K562 (cell line): Measurements from ENCODE around the gene KIF14. TPM values are rescaled to one million over a fixed set of nuclear protein-coding genes. Genes with fewer than 3 reads are reported as not detected.

Source experiments
- ATAC-seq: fragments of 200-7000 bp; cut with Tn5 transposase; 3 replicates; pipeline ENCODE4 v1.9.1; 2020; ENCODE audit warnings: moderate library complexity
- BruUV-seq: library from RNA; stranded (reverse); fragments of 400-500 nt; replicated peaks from 2 replicates; lab custom pipeline; 2021; lab: Mats Ljungman, UMichigan
- CTCF ChIA-PET: fragments of 300-600 bp; formaldehyde crosslinking; extraction: SDS; loops from one replicate; lab custom pipeline; 2021; ENCODE audit warnings: low intra/inter-chr PET ratio; lab: Yijun Ruan, JAX
- POLR2A ChIA-PET: fragments of 300-600, 350-650 bp; sonication (Branson Sonifier 250); formaldehyde crosslinking; extraction: SDS; loops from one replicate; lab custom pipeline; 2021; ENCODE audit warnings: antibody characterized with exemption, inconsistent platforms; lab: Yijun Ruan, JAX
- DNase-seq, 4 experiments: peaks; one replicate each; pipeline versions ENCODE4 v3.0.0 to v3.0.0-alpha.2; 2011 to 2018; ENCODE audit warnings: low spot score in 3 of 4, mixed read lengths in 3 of 4; ENCODE audit errors: extremely low read depth in 1 of 4
- FAIRE-seq: peaks from 2 replicates; lab custom pipeline; 2011; peaks lifted over from hg19 to GRCh38; lab: Jason Lieb, UNC
- H2AFZ ChIP-seq: 2 replicates; pipeline ENCODE4 v1.6.0; 2011; ENCODE audit warnings: low read depth, low read length, control low read depth, inconsistent platforms
- H3K27ac ChIP-seq: fragments of 200-600 bp; 3 replicates; pipeline ENCODE4 v1.8.0; 2011; ENCODE audit warnings: low read depth, mild to moderate bottlenecking, control low read depth, inconsistent platforms, low read length, moderate library complexity, mixed read lengths; ENCODE audit errors: extremely low read depth
- H3K27me3 ChIP-seq, 2 experiments: fragments of 300-600 bp in 1 of 2; 2 replicates in 1 of 2; 3 replicates in 1 of 2; pipeline versions ENCODE4 v1.6.0 to v1.8.0; 2011; ENCODE audit warnings: inconsistent platforms in 2 of 2, low read length in 2 of 2, mild to moderate bottlenecking in 1 of 2, mixed read lengths in 1 of 2, moderate library complexity in 1 of 2; ENCODE audit not compliant: control insufficient read depth in 2 of 2, insufficient read depth in 2 of 2
- H3K36me3 ChIP-seq: fragments of 300-600 bp; 3 replicates; pipeline ENCODE4 v1.8.0; 2011; ENCODE audit warnings: mild to moderate bottlenecking, low read length, inconsistent platforms; ENCODE audit not compliant: control insufficient read depth, insufficient read depth
- H3K4me1 ChIP-seq, 2 experiments: fragments of 200-600 bp in 1 of 2; replicated peaks in 1 of 2; 2 replicates in 1 of 2; 3 replicates in 1 of 2; pipeline versions ENCODE4 v1.5.1 to v1.8.0; 2011; ENCODE audit warnings: inconsistent platforms in 2 of 2, low read length in 2 of 2, mild to moderate bottlenecking in 1 of 2, mixed read lengths in 1 of 2, moderate library complexity in 1 of 2; ENCODE audit not compliant: control insufficient read depth in 2 of 2, insufficient read depth in 2 of 2
- H3K4me2 ChIP-seq: 2 replicates; pipeline ENCODE4 v1.6.1; 2011; ENCODE audit warnings: low read length, control low read depth, inconsistent platforms, mixed read lengths; ENCODE audit not compliant: insufficient read depth
- H3K4me3 ChIP-seq: fragments of 200-600 bp; sonication (generic), shearing (Covaris generic); 2 replicates; pipeline ENCODE4 v1.5.1; 2016; ENCODE audit warnings: control low read depth, inconsistent platforms
- H3K79me2 ChIP-seq: fragments of 200-600 bp; 3 replicates; pipeline ENCODE4 v1.8.0; 2011; ENCODE audit warnings: low read length, inconsistent platforms; ENCODE audit not compliant: control insufficient read depth, insufficient read depth
- H3K9ac ChIP-seq, 2 experiments: 2 replicates each; pipeline versions ENCODE4 v1.6.0 to v1.6.1; 2011; ENCODE audit warnings: low read depth in 2 of 2, low read length in 2 of 2, control low read depth in 1 of 2, inconsistent platforms in 1 of 2, mild to moderate bottlenecking in 1 of 2, mixed read lengths in 1 of 2; ENCODE audit not compliant: insufficient read depth in 1 of 2
- H3K9me1 ChIP-seq: one replicate; pipeline ENCODE4 v1.6.0; 2011; ENCODE audit warnings: inconsistent platforms, mild to moderate bottlenecking, low read length, moderate library complexity; ENCODE audit not compliant: control insufficient read depth, insufficient read depth
- H3K9me3 ChIP-seq: replicated peaks from 2 replicates; pipeline ENCODE4 v1.5.1; 2011; ENCODE audit warnings: low read depth, low read length, inconsistent platforms; ENCODE audit not compliant: control insufficient read depth, insufficient read depth
- H4K20me1 ChIP-seq: replicated peaks from 2 replicates; pipeline ENCODE4 v1.6.1; 2011; ENCODE audit warnings: low read length, inconsistent platforms, mixed read lengths; ENCODE audit not compliant: control insufficient read depth, insufficient read depth
- BHLHE40 ChIP-seq: IDR thresholded peaks from 2 replicates; pipeline ENCODE4 v1.6.1; 2011; ENCODE audit warnings: low read length, improper control_type of control experiment
- BRD4 ChIP-seq: fragments of 200-600 bp; sonication (generic); IDR thresholded peaks from 2 replicates; pipeline ENCODE4 v1.6.1; 2017; ENCODE audit warnings: inconsistent platforms
- ETV1 ChIP-seq: fragments of 450-650 bp; conservative IDR thresholded peaks from 2 replicates; pipeline ENCODE4 v1.6.1; 2016; ENCODE audit warnings: missing genetic modification characterization, control low read depth, low read depth, missing compliant biosample characterization
- GTF2A2 ChIP-seq: IDR thresholded peaks from 2 replicates; pipeline ENCODE4 v1.6.1; 2016; ENCODE audit warnings: mild to moderate bottlenecking, missing genetic modification characterization, missing compliant biosample characterization
- HSF4 ChIP-seq: fragments of 250-450 bp; sonication (Bioruptor Pico); IDR thresholded peaks from 2 replicates; pipeline ENCODE4 v2.1.2; 2022; ENCODE audit warnings: mild to moderate bottlenecking, moderate library complexity, borderline replicate concordance
- ILK ChIP-seq: fragments of 450-650 bp; IDR thresholded peaks from 2 replicates; pipeline ENCODE4 v1.6.1; 2016; ENCODE audit warnings: missing genetic modification characterization, low read depth, mild to moderate bottlenecking, missing compliant biosample characterization, moderate library complexity, borderline replicate concordance
- KLF6 ChIP-seq: fragments of 250-450 bp; sonication (Bioruptor Pico); IDR thresholded peaks from 2 replicates; pipeline ENCODE4 v1.4.0; 2020; ENCODE audit warnings: mild to moderate bottlenecking, moderate library complexity, borderline replicate concordance
- NFIC ChIP-seq: fragments of 450-650 bp; IDR thresholded peaks from 2 replicates; pipeline ENCODE4 v1.6.1; 2017; ENCODE audit warnings: mild to moderate bottlenecking, inconsistent platforms
- NFRKB ChIP-seq: fragments of 450-650 bp; IDR thresholded peaks from 2 replicates; pipeline ENCODE4 v1.6.1; 2016; ENCODE audit warnings: low read depth
- RFX7 ChIP-seq: fragments of 250-450 bp; sonication (Bioruptor Pico); IDR thresholded peaks from 2 replicates; pipeline ENCODE4 v1.5.1; 2021; ENCODE audit warnings: mild to moderate bottlenecking
- SAFB2 ChIP-seq: fragments of 200-400 bp; formaldehyde crosslinking; IDR thresholded peaks from 2 replicates; pipeline ENCODE4 v1.6.1; 2018; ENCODE audit warnings: borderline replicate concordance, low read length, low read depth, moderate library complexity; ENCODE audit not compliant: severe bottlenecking
- SRSF9 ChIP-seq: fragments of 200-400 bp; formaldehyde crosslinking; IDR thresholded peaks from 2 replicates; pipeline ENCODE4 v1.6.1; 2017; ENCODE audit warnings: low read depth, low read length, borderline replicate concordance
- TAF15 ChIP-seq: fragments of 200-400 bp; formaldehyde crosslinking; IDR thresholded peaks from 2 replicates; pipeline ENCODE4 v1.6.1; 2017; ENCODE audit warnings: mild to moderate bottlenecking, low read depth, low read length, moderate library complexity
- U2AF1 ChIP-seq: fragments of 200-400 bp; formaldehyde crosslinking; optimal IDR thresholded peaks from 2 replicates; pipeline ENCODE3; 2017; ENCODE audit warnings: mild to moderate bottlenecking, low read depth, low read length, moderate library complexity
- ZNF79 ChIP-seq: fragments of 250-450 bp; sonication (Bioruptor Pico); IDR thresholded peaks from 2 replicates; pipeline ENCODE4 v1.4.0; 2020; ENCODE audit warnings: low read depth, mild to moderate bottlenecking, moderate library complexity
- WGBS: fragments of 100-300 bp; shearing (Covaris generic); methylation state at CpG from one replicate; pipeline ENCODE4 v1.1.6; 2016; ENCODE audit warnings: low coverage, mixed read lengths; ENCODE audit not compliant: insufficient coverage; ENCODE audit errors: missing lambda C conversion rate; 5-methylcytosine and 5-hydroxymethylcytosine counted together
- in situ Hi-C: fragments of 300-500 bp; cut with MboI; formaldehyde crosslinking; loops from 4 replicates; pipeline ENCODE4 v1.15.0; 2018; ENCODE audit warnings: inconsistent platforms, mixed read lengths
- intact Hi-C: fragments of 100-400 bp; cut with micrococcal nuclease; formaldehyde crosslinking; loops from 2 replicates; pipeline ENCODE4 v1.14.2; 2022
- polyA plus RNA-seq, 8 experiments: library from polyadenylated mRNA; depleted of rRNA in 4 of 8; stranded (reverse) in 5 of 8; unstranded in 3 of 8; fragments of >200 nt; fragmentation: Nextera tagmentation in 2 of 8; fragmentation: Illumina TruSeq in 1 of 8; extraction: Ambion mirVana in 2 of 8; extraction: Trizol in 1 of 8; gene quantifications; 2 replicates each; pipeline versions ENCODE4 v1.2.1 to v1.2.3, GENCODE V29; 2011 to 2014; ENCODE audit warnings: inconsistent platforms in 1 of 8, missing spikeins in 1 of 8
- total RNA-seq, 7 experiments: library from RNA; depleted of rRNA in 6 of 7; stranded (reverse); fragments of >200 nt in 6 of 7; fragmentation: Illumina TruSeq in 2 of 7; extraction: Trizol in 2 of 7; gene quantifications; 2 replicates each; pipeline versions ENCODE4 v1.2.1 to v1.2.3, GENCODE V29; 2011 to 2021; ENCODE audit warnings: low replicate concordance in 1 of 7
- TF ChIP-seq, protein P1 (sequence below): fragments of 150-350 bp; IDR thresholded peaks from 2 replicates; pipeline ENCODE4 v1.6.1; 2014; ENCODE audit warnings: low read depth, mild to moderate bottlenecking, low read length, borderline replicate concordance
- TF ChIP-seq, protein P2 (sequence below): conservative IDR thresholded peaks from 2 replicates; pipeline ENCODE4 v1.6.1; 2011; ENCODE audit warnings: low read depth, mild to moderate bottlenecking, low read length; ENCODE audit not compliant: control insufficient read depth

KIF14 gene
- total and polyA plus RNA-seq, 9 of the 15 experiments (the other 6 are each of a cell fraction or from before 2014, with no cell fraction given): 11.5 to 47.4 (median 29.0) TPM

DNA sequence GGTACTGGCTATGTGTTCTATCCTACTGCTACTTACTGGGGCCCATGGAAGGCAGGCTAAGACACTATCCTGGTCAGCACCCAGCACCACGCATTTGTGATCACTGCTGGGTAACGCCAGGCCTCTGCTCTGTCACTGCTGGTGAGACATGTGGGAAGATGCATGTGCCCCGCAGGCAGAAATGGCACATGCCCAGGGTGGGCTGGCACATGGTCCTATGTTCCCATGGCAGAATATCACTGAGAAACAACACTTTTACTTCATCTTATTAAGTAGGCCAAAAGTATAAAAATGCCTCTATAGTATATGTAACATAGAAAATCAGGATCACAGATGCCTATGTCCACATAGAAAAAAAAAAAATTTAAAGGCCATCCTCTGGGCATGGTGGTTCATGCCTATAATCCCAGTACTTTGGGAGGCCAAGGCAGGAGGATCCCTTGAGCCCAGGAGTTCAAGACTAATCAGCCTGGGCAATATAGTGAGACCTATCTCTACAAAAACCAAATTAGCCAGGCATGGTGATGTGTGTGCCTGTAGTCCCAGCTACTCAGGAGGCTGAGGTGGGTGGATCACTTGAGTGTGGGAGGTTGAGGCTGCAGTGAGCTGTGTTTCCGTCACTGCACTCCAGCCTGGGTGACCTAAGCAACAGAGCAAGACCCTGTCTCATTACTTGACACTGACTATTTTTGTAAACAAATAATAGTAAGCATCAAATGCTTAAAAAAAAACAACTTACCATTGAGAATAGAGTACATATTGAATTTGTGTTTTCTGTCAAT is 37.7 kb upstream of the KIF14 start:
- Histone ChIP-seq H3K36me3 (peaks cover 50% of the 10 kb centered on the region), H3K9me1 (no peaks in the 10 kb centered on the region), H4K20me1 (no peaks in the 10 kb centered on the region), H3K4me1 (peaks cover 7 to 10% of the 10 kb centered on the region in 2 experiments; a peak in 4 of 5 replicates), H3K9ac (peak overlapping the region in 1 of 2 experiments; percentile 33; a peak in 1 of 4 replicates), H3K9me3 (no peaks in the 10 kb centered on the region), H3K4me3 (no peak overlapping the region), H3K4me2 (no peak overlapping the region), H3K27me3 (no peaks in the 10 kb centered on the region), H3K27ac (no peak overlapping the region), H2AFZ (no peak overlapping the region), H3K79me2 (no peaks in the 10 kb centered on the region)
- ATAC-seq: no peak
- CTCF ChIA-PET: no interaction called here
- DNase-seq: no peak
- BruUV-seq: no TSS peak
- POLR2A ChIA-PET: interaction anchor here (0.6 to 4.3 kb wide), 3 partner anchors 9 to 296 kb away, joined by 3 to 28 read pairs (median 4); partner anchors contain the start of gene DDX59
- intact Hi-C loops: no loop called here
- 88% methylated on average over 4 of the region's 4 CpGs for WGBS
- FAIRE-seq: no peak
- in situ Hi-C loops: no loop called here
- TF ChIP-seq, protein P1, sequence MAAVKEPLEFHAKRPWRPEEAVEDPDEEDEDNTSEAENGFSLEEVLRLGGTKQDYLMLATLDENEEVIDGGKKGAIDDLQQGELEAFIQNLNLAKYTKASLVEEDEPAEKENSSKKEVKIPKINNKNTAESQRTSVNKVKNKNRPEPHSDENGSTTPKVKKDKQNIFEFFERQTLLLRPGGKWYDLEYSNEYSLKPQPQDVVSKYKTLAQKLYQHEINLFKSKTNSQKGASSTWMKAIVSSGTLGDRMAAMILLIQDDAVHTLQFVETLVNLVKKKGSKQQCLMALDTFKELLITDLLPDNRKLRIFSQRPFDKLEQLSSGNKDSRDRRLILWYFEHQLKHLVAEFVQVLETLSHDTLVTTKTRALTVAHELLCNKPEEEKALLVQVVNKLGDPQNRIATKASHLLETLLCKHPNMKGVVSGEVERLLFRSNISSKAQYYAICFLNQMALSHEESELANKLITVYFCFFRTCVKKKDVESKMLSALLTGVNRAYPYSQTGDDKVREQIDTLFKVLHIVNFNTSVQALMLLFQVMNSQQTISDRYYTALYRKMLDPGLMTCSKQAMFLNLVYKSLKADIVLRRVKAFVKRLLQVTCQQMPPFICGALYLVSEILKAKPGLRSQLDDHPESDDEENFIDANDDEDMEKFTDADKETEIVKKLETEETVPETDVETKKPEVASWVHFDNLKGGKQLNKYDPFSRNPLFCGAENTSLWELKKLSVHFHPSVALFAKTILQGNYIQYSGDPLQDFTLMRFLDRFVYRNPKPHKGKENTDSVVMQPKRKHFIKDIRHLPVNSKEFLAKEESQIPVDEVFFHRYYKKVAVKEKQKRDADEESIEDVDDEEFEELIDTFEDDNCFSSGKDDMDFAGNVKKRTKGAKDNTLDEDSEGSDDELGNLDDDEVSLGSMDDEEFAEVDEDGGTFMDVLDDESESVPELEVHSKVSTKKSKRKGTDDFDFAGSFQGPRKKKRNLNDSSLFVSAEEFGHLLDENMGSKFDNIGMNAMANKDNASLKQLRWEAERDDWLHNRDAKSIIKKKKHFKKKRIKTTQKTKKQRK: no peak
- TF ChIP-seq KLF6 (CRISPR knock-in tag) (no peak), U2AF1 (no peak), ETV1 (tag) (no peak), ZNF79 (CRISPR knock-in tag) (no peak), HSF4 (CRISPR knock-in tag) (no peak), RFX7 (CRISPR knock-in tag) (no peak), SRSF9 (no peak), TAF15 (no peak), NFIC (no peak), BHLHE40 (no peak), BRD4 (no peak), ILK (no peak), GTF2A2 (tag) (no peak), SAFB2 (no peak), NFRKB (no peak)
- TF ChIP-seq, protein P2, sequence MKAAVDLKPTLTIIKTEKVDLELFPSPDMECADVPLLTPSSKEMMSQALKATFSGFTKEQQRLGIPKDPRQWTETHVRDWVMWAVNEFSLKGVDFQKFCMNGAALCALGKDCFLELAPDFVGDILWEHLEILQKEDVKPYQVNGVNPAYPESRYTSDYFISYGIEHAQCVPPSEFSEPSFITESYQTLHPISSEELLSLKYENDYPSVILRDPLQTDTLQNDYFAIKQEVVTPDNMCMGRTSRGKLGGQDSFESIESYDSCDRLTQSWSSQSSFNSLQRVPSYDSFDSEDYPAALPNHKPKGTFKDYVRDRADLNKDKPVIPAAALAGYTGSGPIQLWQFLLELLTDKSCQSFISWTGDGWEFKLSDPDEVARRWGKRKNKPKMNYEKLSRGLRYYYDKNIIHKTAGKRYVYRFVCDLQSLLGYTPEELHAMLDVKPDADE: no peak
